Gastroesophageal sphincter (tissue), 4 donors: ENCODE measurements around the gene YBX1. TPM values are rescaled to one million over a fixed set of nuclear protein-coding genes. Genes with fewer than 3 reads are reported as not detected.
"Not testable (repeated sequence)": the region's sequence is repeated elsewhere in the genome, so short reads cannot be mapped to it uniquely, and the experiment has no call there.

Source experiments
- ATAC-seq: fragments of 150-250 bp; one replicate; pipeline ENCODE4 v1.9.1; 2016; ENCODE audit warnings: mild to moderate bottlenecking, moderate library complexity
- H3K27ac ChIP-seq, 4 donors: fragments of 200-600 bp; sonication (generic) in 3 of 4; 1 replicate in 3 of 4; 2 replicates in 1 of 4; pipeline ENCODE4 v1.5.1; 2016 to 2019
- H3K27me3 ChIP-seq: fragments of 200-600 bp; sonication (generic); one replicate; pipeline ENCODE4 v1.5.1; 2019
- H3K36me3 ChIP-seq, 2 donors: fragments of 200-600 bp; sonication (generic); one replicate each; pipeline ENCODE4 v1.5.1; 2019; ENCODE audit warnings: control low read depth in 1 of 2
- H3K4me1 ChIP-seq, 3 donors: fragments of 200-600 bp; sonication (generic); 1 replicate in 2 of 3; 2 replicates in 1 of 3; pipeline ENCODE4 v1.5.1; 2016 to 2019; ENCODE audit warnings: control low read depth in 2 of 3
- H3K4me3 ChIP-seq, 2 donors: fragments of 200-600 bp; sonication (generic); one replicate each; pipeline ENCODE4 v1.5.1; 2019; ENCODE audit warnings: mild to moderate bottlenecking in 1 of 2, moderate library complexity in 1 of 2
- H3K9me3 ChIP-seq, 3 donors: fragments of 200-600 bp; sonication (generic); one replicate each; pipeline ENCODE4 v1.5.1; 2017 to 2019; ENCODE audit warnings: control low read depth in 2 of 3
- CTCF ChIP-seq, 4 experiments: fragments of 200-600 bp in 2 of 4; fragments of 450-650 bp in 2 of 4; sonication (generic) in 1 of 4; IDR thresholded peaks; one replicate each; pipeline ENCODE4 v1.5.1; 2017 to 2019; ENCODE audit warnings: antibody characterized with exemption in 4 of 4, mild to moderate bottlenecking in 2 of 4, moderate library complexity in 2 of 4
- EP300 ChIP-seq: sonication (generic); formaldehyde crosslinking; IDR thresholded peaks from one replicate; pipeline ENCODE4 v1.6.1; 2017; ENCODE audit warnings: antibody characterized with exemption, mild to moderate bottlenecking
- POLR2A ChIP-seq, 2 donors: fragments of 450-650 bp; IDR thresholded peaks; one replicate each; pipeline ENCODE4 v1.6.1; 2017; ENCODE audit warnings: antibody characterized with exemption in 2 of 2, mild to moderate bottlenecking in 2 of 2, moderate library complexity in 1 of 2
- POLR2AphosphoS5 ChIP-seq: sonication (generic); formaldehyde crosslinking; IDR thresholded peaks from one replicate; pipeline ENCODE4 v1.6.1; 2017; ENCODE audit warnings: antibody characterized with exemption
- WGBS, 2 donors: methylation state at CpG; one replicate each; pipeline ENCODE4 v1.1.5; 2018; ENCODE audit warnings: low coverage in 1 of 2; 5-methylcytosine and 5-hydroxymethylcytosine counted together
- total RNA-seq, 4 donors: library from RNA; depleted of rRNA; stranded (reverse); fragments of >200 nt; gene quantifications; one replicate each; pipeline ENCODE4 v1.1.0, GENCODE V29; 2016

The YBX1 gene
- total RNA-seq, 4 donors from 2014 or later: 625 to 985 (median 777) TPM

DNA sequence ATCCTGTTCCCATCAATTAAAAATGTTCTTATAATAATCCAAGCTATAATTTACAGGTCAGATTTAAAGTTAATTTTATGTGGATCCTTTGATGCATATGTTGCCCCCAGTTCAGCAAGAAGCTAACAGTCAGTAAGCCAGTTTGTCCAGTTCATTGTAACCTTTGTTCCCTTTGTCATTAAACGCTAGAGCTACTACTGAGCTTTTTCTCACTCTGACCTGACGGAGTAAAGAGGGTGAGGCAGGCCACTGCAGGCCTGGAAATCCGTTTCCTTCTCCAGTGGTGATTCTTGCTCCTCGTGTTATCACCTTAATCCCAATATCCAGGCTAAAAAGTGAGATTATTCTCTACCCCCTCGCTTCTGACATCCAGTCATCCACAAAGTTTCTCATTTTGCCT, 10.2 kb downstream of the YBX1 start:
- Histone ChIP-seq H3K4me1 (peaks cover 12 to 73% (median 16%) of the 10 kb centered on the region in 3 donors), H3K36me3 (peaks cover under 1 to 23% of the 10 kb centered on the region in 2 donors), H3K4me3 (no peak overlapping the region), H3K27me3 (no peaks in the 10 kb centered on the region), H3K9me3 (no peaks in the 10 kb centered on the region), H3K27ac (no peak overlapping the region)
- 40 to 65% methylated on average over 4 to 5 of the region's 5 CpGs for WGBS, 2 donors
- ATAC-seq: no peak
- TF ChIP-seq EP300 (no peak), POLR2AphosphoS5 (no peak)

DNA sequence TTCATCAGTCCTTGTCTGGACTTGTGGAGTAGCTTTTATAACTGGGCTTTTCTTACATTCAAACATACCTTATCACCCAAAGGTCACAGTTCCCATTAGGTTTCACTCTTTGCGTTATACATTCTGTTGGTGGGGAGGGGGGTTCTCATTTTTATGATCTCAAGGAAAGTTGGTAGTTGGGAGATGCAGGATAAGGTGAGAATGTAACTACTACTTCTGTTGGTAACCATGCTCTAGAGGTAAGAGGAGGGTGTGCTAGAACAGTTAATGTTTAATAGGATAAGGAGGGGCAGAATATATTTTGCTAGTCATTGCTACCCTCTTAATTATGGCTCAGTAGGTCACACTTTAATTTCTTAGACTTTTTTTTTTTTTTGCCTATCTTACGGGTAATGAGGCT, 10.7 kb downstream of the YBX1 start:
- peaks cover 3 to 28% of the 10 kb centered on the region in 2 donors for H3K36me3 ChIP-seq
- no peak overlapping the region for H3K4me3 ChIP-seq
- no peaks in the 10 kb centered on the region for H3K27me3 ChIP-seq
- peaks cover 12 to 69% (median 16%) of the 10 kb centered on the region in 3 donors for H3K4me1 ChIP-seq
- no peaks in the 10 kb centered on the region for H3K9me3 ChIP-seq
- no peak overlapping the region for H3K27ac ChIP-seq
- TF ChIP-seq POLR2AphosphoS5 (no peak), CTCF (IDR thresholded peaks at IDR 0.05) (no peak), POLR2A (IDR thresholded peaks at IDR 0.05) (no peak), EP300 (no peak)
- WGBS, 2 donors: 90 to 91% methylated on average over 1 to 2 of the region's 2 CpGs
- no peak for ATAC-seq

DNA sequence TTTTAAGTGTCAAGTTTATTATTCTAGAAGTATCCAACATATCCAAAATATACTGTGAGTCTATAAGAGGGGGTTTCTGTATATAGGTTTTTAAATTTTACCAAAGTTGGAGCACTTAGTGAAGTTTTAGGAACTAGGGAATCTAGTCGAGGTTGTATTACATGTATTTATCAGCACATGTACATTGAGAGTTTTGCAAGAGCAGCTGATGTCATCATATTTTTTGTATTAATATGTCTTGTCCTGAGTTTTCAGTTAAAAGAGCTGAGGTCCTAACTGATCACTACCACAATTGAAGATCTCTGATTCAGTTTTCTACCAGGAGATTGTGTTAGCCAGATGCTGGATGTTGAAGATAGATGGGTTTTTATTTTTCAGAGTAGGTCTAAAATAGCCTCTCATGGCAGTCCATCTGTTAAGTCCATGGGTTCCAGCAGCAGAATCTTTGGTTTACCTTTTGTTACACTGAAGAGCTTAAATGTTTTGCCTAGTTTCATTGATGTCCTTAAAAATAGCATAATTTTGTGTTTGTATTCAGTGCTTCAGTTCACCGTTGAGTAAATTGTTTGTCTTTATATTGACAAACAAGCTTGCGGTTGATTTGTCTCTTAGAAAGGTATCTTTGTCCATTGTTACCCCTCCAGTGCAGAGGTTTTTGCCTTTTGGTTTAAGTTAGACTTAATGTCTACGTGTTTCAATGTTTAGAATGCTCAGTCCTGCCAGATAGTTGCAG, 16.0 kb downstream of the YBX1 start:
- TF ChIP-seq POLR2AphosphoS5: no peak
- TF ChIP-seq POLR2A (IDR thresholded peaks at IDR 0.05): no peak
- no peak for TF ChIP-seq CTCF (IDR thresholded peaks at IDR 0.05)

DNA sequence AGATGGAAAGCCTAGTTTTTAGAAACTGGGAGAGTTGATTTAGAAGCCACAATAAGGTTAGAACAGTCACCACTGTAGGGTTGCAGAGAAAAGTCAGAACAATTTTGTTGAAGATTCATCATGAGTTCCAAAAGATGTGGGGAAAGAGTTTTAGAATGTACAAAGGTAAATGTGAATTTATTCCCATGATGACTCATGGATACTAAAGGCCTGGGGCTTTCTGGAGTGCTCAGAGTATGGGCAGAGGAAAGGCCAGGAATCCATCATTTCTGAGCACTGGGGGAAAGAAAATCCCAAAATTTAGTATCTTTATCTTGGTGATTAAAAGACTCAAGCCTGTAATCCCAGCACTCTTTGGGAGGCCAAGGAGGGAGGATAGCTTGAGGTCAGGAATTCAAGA, 17.8 kb downstream of the YBX1 start:
- no peaks in the 10 kb centered on the region for H3K9me3 ChIP-seq
- TF ChIP-seq POLR2A (IDR thresholded peaks at IDR 0.05) (no peak), EP300 (no peak), CTCF (IDR thresholded peaks at IDR 0.05) (no peak), POLR2AphosphoS5 (no peak)
- H3K4me1 ChIP-seq: peaks cover 0 to 3% (median 0%) of the 10 kb centered on the region in 3 donors
- H3K27ac ChIP-seq: no peak overlapping the region
- H3K36me3 ChIP-seq: peaks cover 7 to 98% of the 10 kb centered on the region in 2 donors
- no peaks in the 10 kb centered on the region for H3K27me3 ChIP-seq
- no peak overlapping the region for H3K4me3 ChIP-seq
- ATAC-seq: no peak

More for the DNA sequence above, 16.0 kb downstream of the YBX1 start:
- H3K27ac ChIP-seq: no peak overlapping the region
- peaks cover 7 to 81% of the 10 kb centered on the region in 2 donors for H3K36me3 ChIP-seq
- peaks cover 0 to 15% (median under 1%) of the 10 kb centered on the region in 3 donors for H3K4me1 ChIP-seq
- H3K27me3 ChIP-seq: no peaks in the 10 kb centered on the region
- 86 to 91% methylated on average over 4 of the region's 4 CpGs for WGBS, 2 donors
- no peak overlapping the region for H3K4me3 ChIP-seq
- no peaks in the 10 kb centered on the region for H3K9me3 ChIP-seq
- no peak for ATAC-seq

GRCh38 chr1:42703888-42704464, 21.8 kb downstream of the YBX1 start:
- no peak for ATAC-seq
- Histone ChIP-seq H3K4me3 (no peak overlapping the region), H3K9me3 (no peaks in the 10 kb centered on the region), H3K27me3 (no peaks in the 10 kb centered on the region), H3K27ac (no peak overlapping the region), H3K36me3 (peaks cover 4 to 99% of the 10 kb centered on the region in 2 donors), H3K4me1 (no peaks in the 10 kb centered on the region)
- 84 to 100% methylated on average over 4 to 6 of the region's 7 CpGs for WGBS, 2 donors
- TF ChIP-seq POLR2A (IDR thresholded peaks at IDR 0.05): no peak
- TF ChIP-seq EP300: no peak
- TF ChIP-seq POLR2AphosphoS5: no peak
- no peak for TF ChIP-seq CTCF (IDR thresholded peaks at IDR 0.05)

GRCh38 chr1:42712808-42713207, 30.6 kb downstream of the YBX1 start:
- not testable (repeated sequence) for H3K4me3 ChIP-seq, H3K4me1 ChIP-seq, H3K27me3 ChIP-seq, ATAC-seq, H3K27ac ChIP-seq
- peaks cover 0 to 61% of the 10 kb centered on the region in 2 donors for H3K36me3 ChIP-seq
- 97% methylated on average over 3 of the region's 3 CpGs; no CpG with 5 or more reads in 1 of the 2 donors for WGBS, 2 donors
- peaks cover 0 to 13% (median 0%) of the 10 kb centered on the region in 3 donors for H3K9me3 ChIP-seq
